ENCODE measurements around the gene PPP2R5D.
A peak's percentile ranks its signal among the peaks of the same experiment; 100 is the strongest.

The PPP2R5D gene

DNA sequence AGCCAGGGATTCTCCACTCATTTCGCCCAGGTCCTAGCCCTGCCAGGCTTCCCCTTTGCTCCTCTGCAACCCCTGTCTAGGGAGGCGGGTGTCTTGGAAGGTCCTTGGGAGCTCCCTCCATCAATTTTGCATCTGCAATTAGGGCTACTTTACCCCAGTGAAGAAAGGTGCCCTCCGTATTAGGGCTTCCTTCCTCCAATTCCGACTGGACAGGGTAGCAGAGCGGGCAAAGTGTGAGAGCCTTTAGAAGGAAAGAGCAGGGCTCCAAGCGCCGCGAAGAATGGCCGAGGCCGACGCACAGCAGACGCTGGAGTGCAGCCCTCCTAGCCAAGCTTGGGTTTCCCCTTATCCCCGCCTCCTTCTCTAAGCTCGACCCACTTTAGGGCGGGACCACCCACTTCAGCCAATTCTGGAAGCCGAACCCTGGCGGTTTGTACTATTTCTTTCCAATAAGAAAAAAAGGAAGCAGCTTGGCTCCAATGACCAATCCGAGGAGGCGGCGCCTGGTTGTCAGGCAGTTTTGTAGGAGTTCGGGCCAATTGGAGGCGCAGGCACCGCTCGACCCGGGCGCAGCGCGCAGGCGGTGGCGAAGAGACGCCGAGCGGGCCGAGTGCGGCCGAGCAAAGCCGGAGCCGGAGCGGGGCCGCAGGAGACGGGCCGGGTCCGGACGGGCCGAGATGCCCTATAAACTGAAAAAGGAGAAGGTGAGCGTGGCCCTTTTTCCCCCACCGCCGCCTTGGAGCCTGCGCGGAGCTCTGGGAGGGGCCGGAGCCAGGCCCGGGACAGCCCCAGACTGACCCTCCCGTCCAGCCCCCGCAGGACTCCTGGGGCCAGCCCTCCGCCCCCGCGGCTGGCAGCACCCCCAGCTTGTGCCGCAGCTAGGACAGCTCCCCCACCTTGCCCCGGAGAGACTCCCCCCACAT is at the start of gene PPP2R5D:
PPP2R5D (plus strand) TSS at position 570 of the 923 bp plus-strand sequence; CDS start at position 678, 108 bp downstream.
- H3K27ac ChIP-seq (ENCODE audit: poor library complexity, severe bottlenecking): peak within 1 kb of the TSS; percentile 23
- peaks cover 4% of the 10 kb centered on the region for H3K4me1 ChIP-seq (ENCODE audit: insufficient read depth, poor library complexity, severe bottlenecking)
- DNase-seq (ENCODE audit: low spot score) (peak; percentile 97), ATAC-seq (ENCODE audit: low read depth) (peak; percentile 94)
- no peaks in the 10 kb centered on the region for H3K9me3 ChIP-seq (ENCODE audit: severe bottlenecking)
- H3K36me3 ChIP-seq (ENCODE audit: low read depth): peaks cover 13% of the 10 kb centered on the region
- H3K4me3 ChIP-seq (ENCODE audit: severe bottlenecking): peak within 1 kb of the TSS; percentile 77
- no peaks in the 10 kb centered on the region for H3K27me3 ChIP-seq (ENCODE audit: insufficient read depth, poor library complexity, severe bottlenecking)
- TF ChIP-seq, protein P1, sequence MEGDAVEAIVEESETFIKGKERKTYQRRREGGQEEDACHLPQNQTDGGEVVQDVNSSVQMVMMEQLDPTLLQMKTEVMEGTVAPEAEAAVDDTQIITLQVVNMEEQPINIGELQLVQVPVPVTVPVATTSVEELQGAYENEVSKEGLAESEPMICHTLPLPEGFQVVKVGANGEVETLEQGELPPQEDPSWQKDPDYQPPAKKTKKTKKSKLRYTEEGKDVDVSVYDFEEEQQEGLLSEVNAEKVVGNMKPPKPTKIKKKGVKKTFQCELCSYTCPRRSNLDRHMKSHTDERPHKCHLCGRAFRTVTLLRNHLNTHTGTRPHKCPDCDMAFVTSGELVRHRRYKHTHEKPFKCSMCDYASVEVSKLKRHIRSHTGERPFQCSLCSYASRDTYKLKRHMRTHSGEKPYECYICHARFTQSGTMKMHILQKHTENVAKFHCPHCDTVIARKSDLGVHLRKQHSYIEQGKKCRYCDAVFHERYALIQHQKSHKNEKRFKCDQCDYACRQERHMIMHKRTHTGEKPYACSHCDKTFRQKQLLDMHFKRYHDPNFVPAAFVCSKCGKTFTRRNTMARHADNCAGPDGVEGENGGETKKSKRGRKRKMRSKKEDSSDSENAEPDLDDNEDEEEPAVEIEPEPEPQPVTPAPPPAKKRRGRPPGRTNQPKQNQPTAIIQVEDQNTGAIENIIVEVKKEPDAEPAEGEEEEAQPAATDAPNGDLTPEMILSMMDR (IDR thresholded peaks at IDR 0.05; ENCODE audit: poor library complexity, severe bottlenecking): no peak

DNA sequence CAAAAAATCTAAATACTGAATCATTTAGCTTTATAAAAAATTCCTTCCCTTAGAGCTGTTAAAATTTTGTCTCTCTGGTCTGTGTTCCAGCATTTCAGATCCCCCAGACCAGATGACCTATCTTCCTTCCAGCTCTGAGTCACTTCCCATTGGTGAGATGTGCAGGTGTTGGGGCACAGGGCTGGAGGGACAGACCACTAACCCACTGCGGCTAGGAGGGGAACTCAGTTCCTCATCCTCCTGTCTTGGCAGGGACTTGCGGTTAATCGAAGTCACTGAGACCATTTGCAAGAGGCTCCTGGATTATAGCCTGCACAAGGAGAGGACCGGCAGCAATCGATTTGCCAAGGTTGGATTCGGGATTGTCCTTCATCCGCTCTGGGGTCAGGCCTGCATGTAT is 49.0 kb upstream of the PPP2R5D start:
- Histone ChIP-seq H3K4me1 (ENCODE audit: insufficient read depth, poor library complexity, severe bottlenecking) (peaks cover 6% of the 10 kb centered on the region), H3K4me3 (ENCODE audit: severe bottlenecking) (no peak overlapping the region), H3K27me3 (ENCODE audit: insufficient read depth, poor library complexity, severe bottlenecking) (no peaks in the 10 kb centered on the region), H3K9me3 (ENCODE audit: severe bottlenecking) (no peaks in the 10 kb centered on the region), H3K27ac (ENCODE audit: poor library complexity, severe bottlenecking) (no peak overlapping the region), H3K36me3 (ENCODE audit: low read depth) (peaks cover 35% of the 10 kb centered on the region)
- TF ChIP-seq, protein P1 (IDR thresholded peaks at IDR 0.05; ENCODE audit: poor library complexity, severe bottlenecking): no peak
- DNase-seq (ENCODE audit: low spot score) (no peak), ATAC-seq (ENCODE audit: low read depth) (no peak)

DNA sequence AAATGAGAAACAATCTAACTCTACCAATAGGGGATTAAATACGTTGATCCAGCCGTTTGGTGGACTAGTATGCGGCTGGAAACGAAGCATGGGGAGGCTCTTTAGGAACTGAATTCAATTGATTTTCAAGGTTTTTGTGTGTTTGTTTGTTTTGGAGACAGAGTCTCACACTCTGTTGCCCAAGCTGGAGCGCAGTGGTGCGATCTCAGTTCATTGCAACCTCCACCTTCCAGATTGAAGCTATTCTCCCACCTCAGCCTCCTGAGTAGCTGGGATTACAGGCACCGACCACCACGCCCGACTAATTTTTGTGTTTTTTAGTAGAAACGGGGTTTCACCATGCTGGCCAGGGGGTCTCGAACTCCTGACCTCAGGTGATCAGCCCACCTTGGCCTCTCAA is 48.0 kb upstream of the PPP2R5D start:
- no peak overlapping the region for H3K4me3 ChIP-seq (ENCODE audit: severe bottlenecking)
- peaks cover 36% of the 10 kb centered on the region for H3K36me3 ChIP-seq (ENCODE audit: low read depth)
- H3K27me3 ChIP-seq (ENCODE audit: insufficient read depth, poor library complexity, severe bottlenecking): no peaks in the 10 kb centered on the region
- H3K9me3 ChIP-seq (ENCODE audit: severe bottlenecking): no peaks in the 10 kb centered on the region
- TF ChIP-seq, protein P1 (IDR thresholded peaks at IDR 0.05; ENCODE audit: poor library complexity, severe bottlenecking): no peak
- ATAC-seq (ENCODE audit: low read depth) (no peak), DNase-seq (ENCODE audit: low spot score) (no peak)
- H3K4me1 ChIP-seq (ENCODE audit: insufficient read depth, poor library complexity, severe bottlenecking): peaks cover 6% of the 10 kb centered on the region
- H3K27ac ChIP-seq (ENCODE audit: poor library complexity, severe bottlenecking): no peak overlapping the region

DNA sequence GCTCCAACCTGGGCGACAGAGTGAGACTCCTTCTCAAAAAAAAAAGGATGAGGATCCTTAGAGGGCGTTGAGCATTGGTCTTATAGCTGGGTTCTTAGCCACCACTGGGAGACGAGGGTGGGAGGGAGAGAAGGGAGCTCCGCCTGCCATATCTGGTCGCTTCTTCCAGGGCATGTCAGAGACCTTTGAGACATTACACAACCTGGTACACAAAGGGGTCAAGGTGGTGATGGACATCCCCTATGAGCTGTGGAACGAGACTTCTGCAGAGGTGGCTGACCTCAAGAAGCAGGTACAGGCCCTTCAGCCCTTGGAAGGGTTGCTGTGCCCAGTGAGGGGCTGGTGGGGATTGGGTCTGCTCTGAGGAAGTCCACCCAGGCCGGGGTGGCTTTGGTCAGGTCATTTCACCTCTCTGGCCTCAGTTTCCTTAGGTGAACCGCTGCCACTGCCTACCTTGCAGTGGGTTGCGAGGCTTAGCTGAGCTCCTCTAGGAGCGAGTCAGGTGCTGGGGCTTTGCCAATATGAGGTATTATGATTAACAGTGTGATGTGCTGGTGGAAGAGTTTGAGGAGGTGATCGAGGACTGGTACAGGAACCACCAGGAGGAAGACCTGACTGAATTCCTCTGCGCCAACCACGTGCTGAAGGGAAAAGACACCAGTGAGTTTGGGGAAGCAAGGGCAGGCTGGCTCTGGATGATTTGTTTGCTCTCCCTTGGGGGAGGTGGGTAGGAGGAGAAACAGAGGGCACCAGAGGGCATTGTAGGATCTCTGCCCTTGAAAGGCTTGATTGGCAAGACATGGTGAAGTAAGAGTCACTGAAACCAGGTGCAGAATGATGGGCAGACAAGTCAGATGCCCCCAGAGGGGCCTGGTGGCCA is 46.6 kb upstream of the PPP2R5D start:
- ATAC-seq (ENCODE audit: low read depth) (peak; percentile 49; the same call in 1 of the 3 replicates), DNase-seq (ENCODE audit: low spot score) (no peak)
- H3K27ac ChIP-seq (ENCODE audit: poor library complexity, severe bottlenecking): no peak overlapping the region
- H3K36me3 ChIP-seq (ENCODE audit: low read depth): peaks cover 34% of the 10 kb centered on the region
- peaks cover 6% of the 10 kb centered on the region for H3K4me1 ChIP-seq (ENCODE audit: insufficient read depth, poor library complexity, severe bottlenecking)
- H3K27me3 ChIP-seq (ENCODE audit: insufficient read depth, poor library complexity, severe bottlenecking): no peaks in the 10 kb centered on the region
- no peaks in the 10 kb centered on the region for H3K9me3 ChIP-seq (ENCODE audit: severe bottlenecking)
- H3K4me3 ChIP-seq (ENCODE audit: severe bottlenecking): no peak overlapping the region
- TF ChIP-seq, protein P1 (IDR thresholded peaks at IDR 0.05; ENCODE audit: poor library complexity, severe bottlenecking): no peak
